ENCODE data around the gene OXCT1. TPM values are rescaled to one million over a fixed set of nuclear protein-coding genes. Genes with fewer than 3 reads are reported as not detected.

Gene OXCT1
- total and polyA plus RNA-seq, 2 of the 13 experiments (the other 11 are each of a cell fraction or from before 2014, with no cell fraction given), result 0.92 to 4.7 TPM

- peak; percentile 87 for TF ChIP-seq NFAT5 (CRISPR knock-in tag; IDR thresholded peaks at IDR 0.05)
- no peak for TF ChIP-seq RCOR2 (CRISPR knock-in tag; IDR thresholded peaks at IDR 0.05)
- no peak for TF ChIP-seq ZFAT (CRISPR knock-in tag; conservative IDR thresholded peaks at IDR 0.05)
- TF ChIP-seq TMF1 (CRISPR knock-in tag; IDR thresholded peaks at IDR 0.05; ENCODE audit: low read depth), result peak; percentile 67; the same call in 1 of the 2 replicates
- TF ChIP-seq IKZF1 (IDR thresholded peaks at IDR 0.05), result no peak
- peak; percentile 49; the same call in 1 of the 2 replicates for TF ChIP-seq SP5 (CRISPR knock-in tag; IDR thresholded peaks at IDR 0.05; ENCODE audit: borderline replicate concordance, low read depth)
- TF ChIP-seq ZBTB26 (CRISPR knock-in tag; IDR thresholded peaks at IDR 0.05; ENCODE audit: borderline replicate concordance), result peak; percentile 73
- TF ChIP-seq MYPOP (CRISPR knock-in tag; IDR thresholded peaks at IDR 0.05), result peak; percentile 90
- TF ChIP-seq NR2F2 (IDR thresholded peaks at IDR 0.05; ENCODE audit: borderline replicate concordance, low read depth), result peak; percentile 56; the same call in 1 of the 2 replicates
- TF ChIP-seq ZNF142 (CRISPR knock-in tag; IDR thresholded peaks at IDR 0.05), result 0 out of 2 replicates have a peak, but pooled peaks have one; percentile 61
- TF ChIP-seq ZKSCAN5 (CRISPR knock-in tag; IDR thresholded peaks at IDR 0.05), result peak; percentile 39; the same call in 1 of the 2 replicates
- no peak for TF ChIP-seq ZFYVE20 (CRISPR knock-in tag; IDR thresholded peaks at IDR 0.05; ENCODE audit: borderline replicate concordance, low read depth)
These were observed 33.9 kb upstream of the OXCT1 start, which contains the start of gene RIMOC1 (continued) for GRCh38 chr5:41903892-41904799.
